ENCODE data around the gene UBE2G2.

DNA sequence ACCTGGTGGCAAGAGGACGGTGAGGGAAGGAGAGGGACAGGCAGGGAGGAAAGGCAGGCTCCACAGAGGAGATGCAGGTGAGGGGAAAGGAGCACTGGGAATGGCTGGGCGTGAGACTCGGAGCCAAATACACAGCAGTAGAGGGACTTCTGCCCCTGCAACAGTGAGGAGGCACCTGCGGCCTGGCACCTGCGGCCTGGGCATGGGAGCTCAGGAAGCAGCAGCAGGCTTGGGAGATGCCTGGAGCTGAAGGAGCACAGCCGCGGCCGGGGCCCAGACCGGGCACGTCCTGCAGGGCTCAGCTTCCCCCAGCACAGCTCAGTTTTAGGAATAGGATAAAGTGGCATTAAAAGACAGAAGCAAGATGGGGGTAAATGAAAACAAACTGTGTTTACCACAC, 69.4 kb downstream of the UBE2G2 start:
- no peak for TF ChIP-seq POLR2A (IDR thresholded peaks at IDR 0.05; ENCODE audit: extremely low read depth, insufficient read length)
- TF ChIP-seq, protein P1, sequence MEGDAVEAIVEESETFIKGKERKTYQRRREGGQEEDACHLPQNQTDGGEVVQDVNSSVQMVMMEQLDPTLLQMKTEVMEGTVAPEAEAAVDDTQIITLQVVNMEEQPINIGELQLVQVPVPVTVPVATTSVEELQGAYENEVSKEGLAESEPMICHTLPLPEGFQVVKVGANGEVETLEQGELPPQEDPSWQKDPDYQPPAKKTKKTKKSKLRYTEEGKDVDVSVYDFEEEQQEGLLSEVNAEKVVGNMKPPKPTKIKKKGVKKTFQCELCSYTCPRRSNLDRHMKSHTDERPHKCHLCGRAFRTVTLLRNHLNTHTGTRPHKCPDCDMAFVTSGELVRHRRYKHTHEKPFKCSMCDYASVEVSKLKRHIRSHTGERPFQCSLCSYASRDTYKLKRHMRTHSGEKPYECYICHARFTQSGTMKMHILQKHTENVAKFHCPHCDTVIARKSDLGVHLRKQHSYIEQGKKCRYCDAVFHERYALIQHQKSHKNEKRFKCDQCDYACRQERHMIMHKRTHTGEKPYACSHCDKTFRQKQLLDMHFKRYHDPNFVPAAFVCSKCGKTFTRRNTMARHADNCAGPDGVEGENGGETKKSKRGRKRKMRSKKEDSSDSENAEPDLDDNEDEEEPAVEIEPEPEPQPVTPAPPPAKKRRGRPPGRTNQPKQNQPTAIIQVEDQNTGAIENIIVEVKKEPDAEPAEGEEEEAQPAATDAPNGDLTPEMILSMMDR (IDR thresholded peaks at IDR 0.05; ENCODE audit: low read depth, low read length): no peak
- TF ChIP-seq, protein P2, sequence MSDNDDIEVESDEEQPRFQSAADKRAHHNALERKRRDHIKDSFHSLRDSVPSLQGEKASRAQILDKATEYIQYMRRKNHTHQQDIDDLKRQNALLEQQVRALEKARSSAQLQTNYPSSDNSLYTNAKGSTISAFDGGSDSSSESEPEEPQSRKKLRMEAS (IDR thresholded peaks at IDR 0.05; ENCODE audit: low read depth, low read length): no peak
- no peak for TF ChIP-seq MYC (IDR thresholded peaks at IDR 0.05; ENCODE audit: low read depth, low read length)

Measured in NB4 (cell line).